Gastroesophageal sphincter (tissue), 4 donors: ENCODE data around the gene MADCAM1. TPM values are rescaled to one million over a fixed set of nuclear protein-coding genes. Genes with fewer than 3 reads are reported as not detected.

Experiments used
- ATAC-seq: fragments of 150-250 bp; one replicate; pipeline ENCODE4 v1.9.1; 2016; ENCODE audit warnings: mild to moderate bottlenecking, moderate library complexity
- H3K27ac ChIP-seq, 4 donors: fragments of 200-600 bp; sonication (generic) in 3 of 4; 1 replicate in 3 of 4; 2 replicates in 1 of 4; pipeline ENCODE4 v1.5.1; 2016 to 2019
- H3K27me3 ChIP-seq: fragments of 200-600 bp; sonication (generic); one replicate; pipeline ENCODE4 v1.5.1; 2019
- H3K36me3 ChIP-seq, 2 donors: fragments of 200-600 bp; sonication (generic); one replicate each; pipeline ENCODE4 v1.5.1; 2019; ENCODE audit warnings: control low read depth in 1 of 2
- H3K4me1 ChIP-seq, 3 donors: fragments of 200-600 bp; sonication (generic); 1 replicate in 2 of 3; 2 replicates in 1 of 3; pipeline ENCODE4 v1.5.1; 2016 to 2019; ENCODE audit warnings: control low read depth in 2 of 3
- H3K4me3 ChIP-seq, 2 donors: fragments of 200-600 bp; sonication (generic); one replicate each; pipeline ENCODE4 v1.5.1; 2019; ENCODE audit warnings: mild to moderate bottlenecking in 1 of 2, moderate library complexity in 1 of 2
- H3K9me3 ChIP-seq, 3 donors: fragments of 200-600 bp; sonication (generic); one replicate each; pipeline ENCODE4 v1.5.1; 2017 to 2019; ENCODE audit warnings: control low read depth in 2 of 3
- CTCF ChIP-seq, 4 experiments: fragments of 200-600 bp in 2 of 4; fragments of 450-650 bp in 2 of 4; sonication (generic) in 1 of 4; IDR thresholded peaks; one replicate each; pipeline ENCODE4 v1.5.1; 2017 to 2019; ENCODE audit warnings: antibody characterized with exemption in 4 of 4, mild to moderate bottlenecking in 2 of 4, moderate library complexity in 2 of 4
- EP300 ChIP-seq: sonication (generic); formaldehyde crosslinking; IDR thresholded peaks from one replicate; pipeline ENCODE4 v1.6.1; 2017; ENCODE audit warnings: antibody characterized with exemption, mild to moderate bottlenecking
- POLR2A ChIP-seq, 2 donors: fragments of 450-650 bp; IDR thresholded peaks; one replicate each; pipeline ENCODE4 v1.6.1; 2017; ENCODE audit warnings: antibody characterized with exemption in 2 of 2, mild to moderate bottlenecking in 2 of 2, moderate library complexity in 1 of 2
- POLR2AphosphoS5 ChIP-seq: sonication (generic); formaldehyde crosslinking; IDR thresholded peaks from one replicate; pipeline ENCODE4 v1.6.1; 2017; ENCODE audit warnings: antibody characterized with exemption
- WGBS, 2 donors: methylation state at CpG; one replicate each; pipeline ENCODE4 v1.1.5; 2018; ENCODE audit warnings: low coverage in 1 of 2; 5-methylcytosine and 5-hydroxymethylcytosine counted together
- total RNA-seq, 4 donors: library from RNA; depleted of rRNA; stranded (reverse); fragments of >200 nt; gene quantifications; one replicate each; pipeline ENCODE4 v1.1.0, GENCODE V29; 2016

MADCAM1 gene
- total RNA-seq, 4 donors from 2014 or later = 0.20 to 0.46 (median 0.40) TPM; not detected in 1

- Histone ChIP-seq H3K27me3 (peaks cover 15% of the 10 kb centered on the region), H3K36me3 (no peaks in the 10 kb centered on the region), H3K4me3 (no peak overlapping the region), H3K4me1 (peaks cover 0 to 31% (median 16%) of the 10 kb centered on the region in 3 donors), H3K9me3 (no peaks in the 10 kb centered on the region), H3K27ac (no peak overlapping the region)
- TF ChIP-seq EP300 = no peak
- TF ChIP-seq POLR2AphosphoS5 = no peak
- TF ChIP-seq POLR2A (IDR thresholded peaks at IDR 0.05) = no peak
- no peak for TF ChIP-seq CTCF (IDR thresholded peaks at IDR 0.05)
- 96 to 100% methylated on average over 1 to 23 of the region's 30 CpGs for WGBS, 2 donors
- ATAC-seq = no peak
Observed at GRCh38 chr19:457636-458035, 38.6 kb upstream of the MADCAM1 start.

DNA sequence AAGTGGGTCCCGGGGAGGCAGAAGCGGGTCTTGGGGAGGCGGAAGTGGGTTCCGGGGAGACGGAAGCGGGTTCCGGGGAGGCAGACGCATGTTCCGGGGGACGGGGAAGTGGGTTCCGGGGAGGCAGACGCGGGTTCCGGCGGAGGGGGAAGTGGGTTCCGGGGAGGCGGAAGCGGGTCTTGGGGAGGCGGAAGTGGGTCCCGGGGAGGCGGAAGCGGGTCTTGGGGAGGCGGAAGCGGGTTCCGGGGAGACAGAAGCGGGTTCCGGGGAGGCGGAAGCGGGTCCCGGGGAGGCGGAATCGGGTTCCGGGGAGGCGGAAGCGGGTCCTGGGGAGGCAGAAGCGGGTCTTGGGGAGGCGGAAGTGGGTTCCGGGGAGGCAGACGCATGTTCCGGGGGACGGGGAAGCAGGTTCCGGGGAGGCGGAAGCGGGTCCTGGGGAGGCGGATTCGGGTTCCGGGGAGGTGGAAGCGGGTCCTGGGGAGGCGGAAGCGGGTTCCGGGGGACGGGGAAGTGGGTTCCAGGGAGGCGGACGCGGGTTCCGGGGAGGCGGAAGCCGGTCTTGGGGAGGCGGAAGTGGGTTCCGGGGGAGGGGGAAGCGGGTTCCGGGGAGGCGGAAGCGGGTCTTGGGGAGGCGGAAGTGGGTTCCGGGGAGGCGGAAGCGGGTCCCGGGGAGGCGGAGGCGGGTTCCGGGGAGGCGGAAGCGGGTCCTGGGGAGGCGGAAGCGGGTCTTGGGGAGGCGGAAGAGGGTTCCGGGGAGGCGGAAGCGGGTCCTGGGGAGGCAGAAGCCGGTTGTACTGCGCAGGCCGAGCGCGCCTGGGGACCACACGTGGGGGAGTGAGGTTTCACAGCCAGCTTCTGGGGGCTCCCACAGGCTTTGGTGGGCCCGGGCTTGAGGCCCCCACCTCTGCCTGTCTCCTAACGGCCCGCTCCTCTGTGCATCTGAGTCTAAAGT is 37.9 kb upstream of the MADCAM1 start:
- WGBS, 2 donors = 96 to 98% methylated on average over 19 of the region's 89 CpGs
- peaks cover 0 to 31% (median 16%) of the 10 kb centered on the region in 3 donors for H3K4me1 ChIP-seq
- ATAC-seq = no peak
- TF ChIP-seq EP300 = no peak
- no peak for TF ChIP-seq CTCF (IDR thresholded peaks at IDR 0.05)
- TF ChIP-seq POLR2A (IDR thresholded peaks at IDR 0.05) = no peak
- no peak for TF ChIP-seq POLR2AphosphoS5
- H3K36me3 ChIP-seq = no peaks in the 10 kb centered on the region
- H3K27me3 ChIP-seq = peaks cover 15% of the 10 kb centered on the region
- no peak overlapping the region for H3K4me3 ChIP-seq
- no peak overlapping the region for H3K27ac ChIP-seq
- H3K9me3 ChIP-seq = no peaks in the 10 kb centered on the region

GRCh38 chr19:459724-460511 is 36.4 kb upstream of the MADCAM1 start:
- Histone ChIP-seq H3K36me3 (no peaks in the 10 kb centered on the region), H3K4me3 (peak overlapping the region; percentile 79 to 95), H3K9me3 (no peaks in the 10 kb centered on the region), H3K27me3 (peaks cover 15% of the 10 kb centered on the region), H3K4me1 (peaks cover 0 to 31% (median 16%) of the 10 kb centered on the region in 3 donors), H3K27ac (peak overlapping the region; percentile 44 to 88 (median 81))
- TF ChIP-seq EP300 (no peak), POLR2A (IDR thresholded peaks at IDR 0.05) (peak in 1 of 2 donors; percentile 43)
- WGBS, 2 donors = 0% methylated on average over 30 of the region's 66 CpGs; no CpG with 5 or more reads in 1 of the 2 donors
- peak; percentile 74 for ATAC-seq

- peak in 1 of 2 donors; percentile 52 for TF ChIP-seq POLR2A (IDR thresholded peaks at IDR 0.05)
- TF ChIP-seq EP300 = no peak
- no peaks in the 10 kb centered on the region for H3K36me3 ChIP-seq
- 0% methylated on average over 8 of the region's 85 CpGs; no CpG with 5 or more reads in 1 of the 2 donors for WGBS, 2 donors
- H3K4me3 ChIP-seq = peak within 1 kb of the TSS; percentile 79 to 95
- no peaks in the 10 kb centered on the region for H3K9me3 ChIP-seq
- peak; percentile 67 for ATAC-seq
- peaks cover 0 to 31% (median 16%) of the 10 kb centered on the region in 3 donors for H3K4me1 ChIP-seq
- H3K27ac ChIP-seq = peak within 1 kb of the TSS; percentile 44 to 88 (median 81)
- H3K27me3 ChIP-seq = peaks cover 15% of the 10 kb centered on the region
Observed at GRCh38 chr19:460877-461720, 35.2 kb upstream of the MADCAM1 start, which contains the start of gene SHC2. TSS of gene SHC2 (minus strand) at chr19:461033. CDS start at chr19:460996, 37 bp downstream.

DNA sequence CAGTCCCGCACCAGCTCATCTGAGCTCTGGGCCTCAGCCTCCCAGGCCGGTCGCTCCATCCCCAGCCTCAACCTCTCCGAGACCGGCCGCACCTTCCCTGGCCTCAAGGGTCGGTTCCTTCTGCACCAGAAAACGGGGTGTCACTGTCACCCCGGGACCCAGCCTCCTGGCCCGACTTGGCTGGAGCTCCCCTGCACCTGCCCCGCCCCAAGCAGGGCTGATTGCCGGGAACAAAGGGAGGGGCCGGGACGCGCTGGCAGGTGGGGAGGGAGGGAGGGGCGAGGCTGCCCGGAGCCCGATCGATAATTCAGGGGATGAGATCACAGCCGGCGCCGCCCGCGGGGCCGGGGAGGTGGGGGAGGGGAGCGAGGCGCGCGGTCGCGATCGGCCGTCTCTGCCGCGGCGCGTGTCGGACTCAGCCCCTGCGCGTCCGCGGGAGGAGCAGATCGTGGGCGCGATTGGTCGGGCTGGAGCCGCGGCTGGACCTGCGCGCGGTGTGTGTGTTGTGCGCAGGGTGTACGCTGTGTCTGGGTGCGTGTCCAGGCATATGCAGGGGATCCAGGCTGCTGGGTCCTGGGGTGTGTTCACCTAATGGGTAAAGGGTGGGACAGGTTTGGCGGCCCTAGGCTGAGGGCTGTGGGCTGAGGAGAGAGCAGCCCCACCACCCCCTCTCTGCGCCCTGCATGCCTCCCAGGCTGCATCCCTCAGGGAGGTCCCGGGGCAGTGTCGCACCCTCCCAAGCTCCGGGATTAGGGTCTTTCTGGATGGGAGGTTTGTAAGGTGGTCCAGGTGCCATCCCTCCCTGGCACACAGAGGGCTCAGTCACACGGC is 34.4 kb upstream of the MADCAM1 start:
- H3K9me3 ChIP-seq = no peaks in the 10 kb centered on the region
- WGBS, 2 donors = no CpG with 5 or more reads among the region's 60 CpGs
- H3K27ac ChIP-seq = peak overlapping the region in 3 of 4 donors; percentile 38 to 88 (median 73)
- peaks cover 15% of the 10 kb centered on the region for H3K27me3 ChIP-seq
- no peaks in the 10 kb centered on the region for H3K36me3 ChIP-seq
- H3K4me3 ChIP-seq = peak overlapping the region; percentile 8 to 79
- TF ChIP-seq EP300 (no peak), POLR2AphosphoS5 (no peak), POLR2A (IDR thresholded peaks at IDR 0.05) (no peak), CTCF (IDR thresholded peaks at IDR 0.05) (no peak)
- H3K4me1 ChIP-seq = peaks cover 0 to 31% (median 16%) of the 10 kb centered on the region in 3 donors
- peak; percentile 45 for ATAC-seq
